B cell (primary cell): ENCODE results near the gene CXXC5. TPM values are rescaled to one million over a fixed set of nuclear protein-coding genes. Genes with fewer than 3 reads are reported as not detected.

Experiments
- ATAC-seq: fragments of 200-7000 bp; cut with Tn5 transposase; one replicate; pipeline ENCODE4 v1.10.0; 2021; ENCODE audit warnings: low read depth, mild to moderate bottlenecking, moderate number of reproducible peaks, moderate library complexity
- CTCF ChIA-PET: fragments of 350-600 bp; sonication (Branson Sonifier 250); formaldehyde crosslinking; loops from one replicate; lab custom pipeline; 2021; ENCODE audit warnings: antibody characterized with exemption, inconsistent platforms; lab: Charles Lee
- POLR2A ChIA-PET: fragments of 350-600 bp; sonication (Branson Sonifier 250); formaldehyde crosslinking; loops from one replicate; lab custom pipeline; 2021; ENCODE audit warnings: antibody characterized with exemption; lab: Charles Lee
- DNase-seq: peaks from one replicate; pipeline ENCODE4 v3.0.0; 2013
- H2AFZ ChIP-seq: 2 replicates; pipeline ENCODE4 v1.6.1; 2012; ENCODE audit warnings: mild to moderate bottlenecking, low read depth, low read length; ENCODE audit not compliant: insufficient read depth, poor library complexity, severe bottlenecking
- H3K27ac ChIP-seq, 2 donors: 1 replicate in 1 of 2; 2 replicates in 1 of 2; pipeline ENCODE4 v1.5.1; 2012 to 2013; ENCODE audit warnings: low read length in 2 of 2, mild to moderate bottlenecking in 2 of 2, moderate library complexity in 1 of 2
- H3K27me3 ChIP-seq, 4 experiments: fragments of 200-600 bp in 1 of 4; sonication (generic) in 1 of 4; replicated peaks in 1 of 4; 1 replicate in 2 of 4; 2 replicates in 2 of 4; pipeline versions ENCODE4 v1.6.1 to v1.7.0; 2013 to 2016; ENCODE audit warnings: low read length in 3 of 4, mild to moderate bottlenecking in 2 of 4, mixed read lengths in 1 of 4, moderate library complexity in 1 of 4; ENCODE audit not compliant: insufficient read depth in 4 of 4, control insufficient read depth in 3 of 4; ENCODE audit errors: control extremely low read depth in 1 of 4
- H3K36me3 ChIP-seq, 2 experiments: replicated peaks in 1 of 2; 1 replicate in 1 of 2; 2 replicates in 1 of 2; pipeline versions ENCODE4 v1.6.1 to v1.7.1; 2013; ENCODE audit warnings: low read length in 1 of 2; ENCODE audit not compliant: insufficient read depth in 2 of 2, control insufficient read depth in 1 of 2; ENCODE audit errors: control extremely low read depth in 1 of 2, extremely low read depth in 1 of 2
- H3K4me1 ChIP-seq, 2 donors: fragments of 200-600 bp in 1 of 2; sonication (generic) in 1 of 2; 1 replicate in 1 of 2; 2 replicates in 1 of 2; pipeline versions ENCODE4 v1.5.1 to v1.6.1; 2013 to 2017; ENCODE audit warnings: low read length in 2 of 2; ENCODE audit not compliant: control insufficient read depth in 2 of 2, insufficient read depth in 2 of 2
- H3K4me2 ChIP-seq: replicated peaks from 2 replicates; pipeline ENCODE3; 2012; ENCODE audit warnings: mild to moderate bottlenecking, low read depth, low read length; ENCODE audit not compliant: poor library complexity, severe bottlenecking
- H3K4me3 ChIP-seq, 5 experiments: fragments of 200-600 bp in 1 of 5; sonication (generic) in 1 of 5; 1 replicate in 3 of 5; 2 replicates in 2 of 5; pipeline versions ENCODE4 v1.5.1 to v1.7.0; 2011 to 2016; ENCODE audit warnings: low read length in 4 of 5, mild to moderate bottlenecking in 4 of 5, low read depth in 2 of 5, control low read depth in 1 of 5, moderate library complexity in 1 of 5; ENCODE audit not compliant: insufficient read depth in 1 of 5; ENCODE audit errors: control extremely low read depth in 1 of 5, extremely low read depth in 1 of 5
- H3K79me2 ChIP-seq: fragments of 200-600 bp; sonication (generic); one replicate; pipeline ENCODE4 v1.6.0; 2016; ENCODE audit warnings: low read length; ENCODE audit not compliant: control insufficient read depth, insufficient read depth
- H3K9ac ChIP-seq: fragments of 200-600 bp; sonication (generic); 2 replicates; pipeline ENCODE4 v1.6.1; 2017; ENCODE audit warnings: mild to moderate bottlenecking, low read length, moderate library complexity
- H3K9me3 ChIP-seq, 3 donors: one replicate each; pipeline versions ENCODE4 v1.6.1 to v1.7.1; 2013; ENCODE audit warnings: low read length in 2 of 3; ENCODE audit not compliant: control insufficient read depth in 2 of 3, insufficient read depth in 1 of 3; ENCODE audit errors: control extremely low read depth in 1 of 3
- H4K20me1 ChIP-seq: 2 replicates; pipeline ENCODE4 v1.6.0; 2012; ENCODE audit warnings: mild to moderate bottlenecking, low read length; ENCODE audit not compliant: insufficient read depth, control insufficient read depth, poor library complexity, severe bottlenecking
- H3K27ac Mint-ChIP-seq: one replicate; pipeline ENCODE4 v1.8.0; 2021; ENCODE audit warnings: mixed read lengths
- H3K27me3 Mint-ChIP-seq: one replicate; pipeline ENCODE4 v1.8.0; 2021; ENCODE audit warnings: mixed read lengths
- H3K4me1 Mint-ChIP-seq: one replicate; pipeline ENCODE4 v1.8.0; 2021; ENCODE audit warnings: mixed read lengths
- H3K4me3 Mint-ChIP-seq: one replicate; pipeline ENCODE4 v1.8.0; 2021; ENCODE audit warnings: mixed read lengths
- H3K9me3 Mint-ChIP-seq: one replicate; pipeline ENCODE4 v1.8.0; 2022; ENCODE audit warnings: mixed read lengths; ENCODE audit not compliant: insufficient read depth
- EZH2 ChIP-seq: IDR thresholded peaks from 2 replicates; pipeline ENCODE4 v1.6.1; 2012; ENCODE audit warnings: borderline replicate concordance, low read depth, mild to moderate bottlenecking, moderate library complexity, low read length; ENCODE audit not compliant: insufficient read depth, poor library complexity, severe bottlenecking
- WGBS: methylation state at CpG from one replicate; pipeline ENCODE4 v1.1.5; 2013; ENCODE audit warnings: missing lambda C conversion rate; ENCODE audit not compliant: insufficient coverage; 5-methylcytosine and 5-hydroxymethylcytosine counted together
- intact Hi-C: fragments of 100-400 bp; cut with micrococcal nuclease; formaldehyde crosslinking; loops from one replicate; pipeline ENCODE4 v1.10.0; 2022
- polyA plus RNA-seq: library from polyadenylated mRNA; depleted of rRNA; stranded (reverse); fragments of >200 nt; gene quantifications from 2 replicates; pipeline ENCODE4 v1.2.3, GENCODE V29; 2012
- total RNA-seq, 2 donors: library from RNA; stranded (reverse); fragments of 120-200 nt in 1 of 2; gene quantifications; 1 replicate in 1 of 2; 2 replicates in 1 of 2; pipeline versions ENCODE4 v1.2.3 to v1.2.4, GENCODE V29; 2013 to 2022
- TF ChIP-seq, protein P1 (sequence below): fragments of 200-600 bp; IDR thresholded peaks from one replicate; pipeline ENCODE4 v1.8.0; 2022; ENCODE audit warnings: antibody characterized with exemption, mild to moderate bottlenecking

The CXXC5 gene
- total and polyA plus RNA-seq, 2 donors (not counting 1 experiment from before 2014, with no cell fraction given): 126 to 143 TPM

DNA sequence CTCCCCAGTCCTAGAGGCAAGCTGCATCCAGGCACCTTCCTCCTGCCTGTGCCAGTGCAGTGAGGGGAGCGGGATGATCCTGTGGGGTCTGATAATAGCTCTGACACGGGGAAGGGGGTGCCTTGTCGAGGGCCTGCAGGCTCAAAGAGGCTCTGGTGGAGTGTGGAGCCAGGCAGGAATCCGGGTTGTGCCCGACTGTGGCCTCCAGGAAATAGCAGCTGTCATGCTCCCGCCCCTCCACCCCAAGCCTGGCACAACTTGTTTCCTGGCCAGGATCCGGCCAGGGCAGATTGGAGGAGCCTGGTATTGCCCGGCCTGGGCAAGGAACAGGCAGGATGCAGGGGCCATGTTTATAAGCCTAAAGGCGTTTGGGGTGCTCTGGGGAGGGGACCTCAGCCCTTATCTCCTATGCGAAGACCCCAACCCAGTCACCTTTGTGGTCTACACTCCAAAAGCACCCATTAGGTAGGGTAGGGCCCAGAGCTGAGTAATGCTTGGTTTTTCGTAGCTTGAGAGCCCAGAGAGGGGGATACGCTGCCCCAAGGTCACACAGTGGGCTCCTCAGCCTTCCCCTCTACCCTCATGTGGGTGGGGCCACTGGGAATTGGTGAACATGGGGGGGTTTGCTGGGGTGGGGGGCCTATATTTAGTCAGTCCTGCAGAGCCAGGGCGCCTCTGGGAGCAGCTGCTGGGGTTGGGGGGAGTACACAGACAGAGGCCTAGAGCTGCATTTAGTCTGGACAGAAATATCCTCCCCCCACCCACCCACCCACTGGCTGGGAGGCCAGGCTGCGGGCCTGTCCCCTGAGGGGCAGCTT lies 12.2 kb downstream of the CXXC5 start:
- Histone ChIP-seq H3K4me1 (peaks cover 98 to 100% of the 10 kb centered on the region in 2 donors), H3K9ac (peak overlapping the region; percentile 51)
- intact Hi-C loops: no loop called here

More for the DNA sequence above, 12.2 kb downstream of the CXXC5 start:
- TF ChIP-seq, protein P1, sequence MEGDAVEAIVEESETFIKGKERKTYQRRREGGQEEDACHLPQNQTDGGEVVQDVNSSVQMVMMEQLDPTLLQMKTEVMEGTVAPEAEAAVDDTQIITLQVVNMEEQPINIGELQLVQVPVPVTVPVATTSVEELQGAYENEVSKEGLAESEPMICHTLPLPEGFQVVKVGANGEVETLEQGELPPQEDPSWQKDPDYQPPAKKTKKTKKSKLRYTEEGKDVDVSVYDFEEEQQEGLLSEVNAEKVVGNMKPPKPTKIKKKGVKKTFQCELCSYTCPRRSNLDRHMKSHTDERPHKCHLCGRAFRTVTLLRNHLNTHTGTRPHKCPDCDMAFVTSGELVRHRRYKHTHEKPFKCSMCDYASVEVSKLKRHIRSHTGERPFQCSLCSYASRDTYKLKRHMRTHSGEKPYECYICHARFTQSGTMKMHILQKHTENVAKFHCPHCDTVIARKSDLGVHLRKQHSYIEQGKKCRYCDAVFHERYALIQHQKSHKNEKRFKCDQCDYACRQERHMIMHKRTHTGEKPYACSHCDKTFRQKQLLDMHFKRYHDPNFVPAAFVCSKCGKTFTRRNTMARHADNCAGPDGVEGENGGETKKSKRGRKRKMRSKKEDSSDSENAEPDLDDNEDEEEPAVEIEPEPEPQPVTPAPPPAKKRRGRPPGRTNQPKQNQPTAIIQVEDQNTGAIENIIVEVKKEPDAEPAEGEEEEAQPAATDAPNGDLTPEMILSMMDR: no peak
- TF ChIP-seq EZH2: no peak
- peaks cover 90% of the 10 kb centered on the region for H3K4me1 Mint-ChIP-seq
- Histone ChIP-seq H2AFZ (no peak overlapping the region), H3K27ac (peak overlapping the region; percentile 60 to 78), H3K4me3 (peak overlapping the region in 4 of 5 experiments; percentile 3 to 36 (median 34)), H4K20me1 (peaks cover 99% of the 10 kb centered on the region), H3K79me2 (peaks cover 99% of the 10 kb centered on the region), H3K4me2 (peak overlapping the region; percentile 94), H3K9me3 (no peaks in the 10 kb centered on the region), H3K27me3 (no peaks in the 10 kb centered on the region), H3K36me3 (peaks cover 0 to 36% of the 10 kb centered on the region in 2 experiments)
- ATAC-seq (no peak), DNase-seq (no peak)
- H3K27me3 Mint-ChIP-seq: no peaks in the 10 kb centered on the region
- H3K4me3 Mint-ChIP-seq: peak overlapping the region; percentile 89
- POLR2A ChIA-PET: interaction anchor here (0.7 to 6.0 kb wide), 15 partner anchors 10 to 105 kb away, joined by 3 to 79 read pairs (median 7); partner anchors contain the start of genes CXXC5 and UBE2D2
- H3K9me3 Mint-ChIP-seq: no peaks in the 10 kb centered on the region
- CTCF ChIA-PET: interaction anchor here (0.8 to 15.3 kb wide), 14 partner anchors 7 to 105 kb away, joined by 3 to 188 read pairs (median 4); partner anchors contain the start of gene CXXC5
- WGBS: 10% methylated on average over 6 of the region's 14 CpGs
- peak overlapping the region; percentile 96 for H3K27ac Mint-ChIP-seq
